Activated CD8-positive, alpha-beta T cell treated with anti-CD3 and anti-CD28 coated beads, Interleukin-2, amount 10 ng/mL, durations not matched to agents 7 days and 5 days (primary cell): ENCODE results near the gene VSTM4. TPM values are rescaled to one million over a fixed set of nuclear protein-coding genes. Genes with fewer than 3 reads are reported as not detected.

Source experiments
- ATAC-seq: fragments of 150-1000 bp; cut with Tn5 transposase; one replicate; pipeline ENCODE4 v1.10.0; 2021; ENCODE audit warnings: moderate library complexity
- CTCF ChIA-PET: fragments of 350-600 bp; sonication (Branson Sonifier 250); formaldehyde crosslinking; loops from one replicate; lab custom pipeline; 2021; ENCODE audit warnings: antibody characterized with exemption; lab: Charles Lee
- POLR2A ChIA-PET: fragments of 350-600 bp; sonication (Branson Sonifier 250); formaldehyde crosslinking; loops from one replicate; lab custom pipeline; 2021; ENCODE audit warnings: antibody characterized with exemption; lab: Charles Lee
- DNase-seq: peaks from one replicate; pipeline ENCODE4 v3.0.0-alpha.2; 2020
- H3K27ac Mint-ChIP-seq: one replicate; pipeline ENCODE4 v1.8.0; 2021; ENCODE audit warnings: mild to moderate bottlenecking, mixed read lengths
- H3K27me3 Mint-ChIP-seq: one replicate; pipeline ENCODE4 v1.8.0; 2021; ENCODE audit warnings: low read depth, mixed read lengths
- H3K36me3 Mint-ChIP-seq: one replicate; pipeline ENCODE4 v1.8.0; 2021; ENCODE audit warnings: low read depth, mixed read lengths
- H3K4me1 Mint-ChIP-seq: one replicate; pipeline ENCODE4 v1.8.0; 2021; ENCODE audit warnings: low read depth, mixed read lengths
- H3K4me3 Mint-ChIP-seq: one replicate; pipeline ENCODE4 v1.8.0; 2021; ENCODE audit warnings: mild to moderate bottlenecking, mixed read lengths
- H3K9me3 Mint-ChIP-seq: one replicate; pipeline ENCODE4 v1.8.0; 2022; ENCODE audit warnings: mixed read lengths; ENCODE audit not compliant: insufficient read depth
- total RNA-seq, 2 experiments: library from RNA; stranded (reverse); gene quantifications; one replicate each; pipeline ENCODE4 v1.2.3, GENCODE V29; 2021

VSTM4 gene
- total RNA-seq, 2 experiments from 2014 or later: not detected

GRCh38 chr10:49054753-49055152 lies 60.6 kb downstream of the VSTM4 start:
- DNase-seq (no peak), ATAC-seq (no peak)
- Mint-ChIP-seq H3K4me1 (no peaks in the 10 kb centered on the region), H3K27ac (no peak overlapping the region), H3K9me3 (no peaks in the 10 kb centered on the region), H3K27me3 (peaks cover 6% of the 10 kb centered on the region), H3K4me3 (no peak overlapping the region), H3K36me3 (no peaks in the 10 kb centered on the region)
- ChIA-PET CTCF (interaction anchor here (0.7 kb wide), 1 partner anchor 30 kb away, joined by 3 read pairs; no protein-coding TSS in a partner anchor), POLR2A (no interaction called here)

GRCh38 chr10:49053998-49054692 lies 61.2 kb downstream of the VSTM4 start:
- no peak overlapping the region for H3K4me3 Mint-ChIP-seq
- no peaks in the 10 kb centered on the region for H3K4me1 Mint-ChIP-seq
- DNase-seq (no peak), ATAC-seq (no peak)
- CTCF ChIA-PET: no interaction called here
- peaks cover 5% of the 10 kb centered on the region for H3K27me3 Mint-ChIP-seq
- H3K27ac Mint-ChIP-seq: no peak overlapping the region
- POLR2A ChIA-PET: no interaction called here
- no peaks in the 10 kb centered on the region for H3K36me3 Mint-ChIP-seq
- no peaks in the 10 kb centered on the region for H3K9me3 Mint-ChIP-seq

- H3K4me1 Mint-ChIP-seq: no peaks in the 10 kb centered on the region
- peaks cover 5% of the 10 kb centered on the region for H3K27me3 Mint-ChIP-seq
- H3K36me3 Mint-ChIP-seq: no peaks in the 10 kb centered on the region
- H3K9me3 Mint-ChIP-seq: no peaks in the 10 kb centered on the region
- H3K4me3 Mint-ChIP-seq: no peak overlapping the region
- H3K27ac Mint-ChIP-seq: no peak overlapping the region
- ChIA-PET POLR2A (no interaction called here), CTCF (no interaction called here)
- ATAC-seq (no peak), DNase-seq (no peak)
These were observed 62.0 kb downstream of the VSTM4 start for GRCh38 chr10:49053053-49053997.

- Mint-ChIP-seq H3K36me3 (no peaks in the 10 kb centered on the region), H3K4me1 (no peaks in the 10 kb centered on the region), H3K9me3 (no peaks in the 10 kb centered on the region), H3K4me3 (no peak overlapping the region), H3K27me3 (peaks cover 5% of the 10 kb centered on the region), H3K27ac (no peak overlapping the region)
- CTCF ChIA-PET: no interaction called here
- POLR2A ChIA-PET: no interaction called here
- ATAC-seq (no peak), DNase-seq (no peak)
These were observed 63.3 kb downstream of the VSTM4 start for GRCh38 chr10:49052069-49052468.

- CTCF ChIA-PET: no interaction called here
- ATAC-seq: no peak
- H3K36me3 Mint-ChIP-seq: no peaks in the 10 kb centered on the region
- H3K4me1 Mint-ChIP-seq: no peaks in the 10 kb centered on the region
- H3K27ac Mint-ChIP-seq: no peak overlapping the region
- no peak overlapping the region for H3K4me3 Mint-ChIP-seq
- H3K27me3 Mint-ChIP-seq: peaks cover 10% of the 10 kb centered on the region
- no peaks in the 10 kb centered on the region for H3K9me3 Mint-ChIP-seq
- no peak for DNase-seq
- POLR2A ChIA-PET: no interaction called here
These were observed 64.4 kb downstream of the VSTM4 start for GRCh38 chr10:49050906-49051305.

GRCh38 chr10:49050366-49050765 lies 65.0 kb downstream of the VSTM4 start:
- H3K9me3 Mint-ChIP-seq: no peaks in the 10 kb centered on the region
- peaks cover 15% of the 10 kb centered on the region for H3K27me3 Mint-ChIP-seq
- H3K4me1 Mint-ChIP-seq: no peaks in the 10 kb centered on the region
- POLR2A ChIA-PET: no interaction called here
- no peak overlapping the region for H3K27ac Mint-ChIP-seq
- no peaks in the 10 kb centered on the region for H3K36me3 Mint-ChIP-seq
- no peak for ATAC-seq
- H3K4me3 Mint-ChIP-seq: no peak overlapping the region
- no peak for DNase-seq
- CTCF ChIA-PET: no interaction called here

- Mint-ChIP-seq H3K4me3 (no peak overlapping the region), H3K27ac (no peak overlapping the region), H3K9me3 (no peaks in the 10 kb centered on the region), H3K27me3 (peaks cover 16% of the 10 kb centered on the region), H3K36me3 (no peaks in the 10 kb centered on the region), H3K4me1 (no peaks in the 10 kb centered on the region)
- ChIA-PET POLR2A (interaction anchor here (0.6 kb wide), 1 partner anchor 11 kb away, joined by 3 read pairs; no protein-coding TSS in a partner anchor), CTCF (no interaction called here)
- no peak for ATAC-seq
- DNase-seq: no peak
These were observed 65.7 kb downstream of the VSTM4 start for GRCh38 chr10:49049660-49050059.

GRCh38 chr10:49047128-49047639 lies 68.1 kb downstream of the VSTM4 start:
- ATAC-seq (no peak), DNase-seq (no peak)
- no peak overlapping the region for H3K4me3 Mint-ChIP-seq
- H3K27me3 Mint-ChIP-seq: peaks cover 25% of the 10 kb centered on the region
- H3K36me3 Mint-ChIP-seq: no peaks in the 10 kb centered on the region
- CTCF ChIA-PET: no interaction called here
- no peak overlapping the region for H3K27ac Mint-ChIP-seq
- H3K4me1 Mint-ChIP-seq: no peaks in the 10 kb centered on the region
- H3K9me3 Mint-ChIP-seq: no peaks in the 10 kb centered on the region
- POLR2A ChIA-PET: no interaction called here

- ATAC-seq: no peak
- Mint-ChIP-seq H3K36me3 (no peaks in the 10 kb centered on the region), H3K9me3 (no peaks in the 10 kb centered on the region), H3K4me1 (no peaks in the 10 kb centered on the region), H3K27ac (no peak overlapping the region), H3K4me3 (no peak overlapping the region), H3K27me3 (peaks cover 22% of the 10 kb centered on the region)
- no peak for DNase-seq
- ChIA-PET CTCF (no interaction called here), POLR2A (no interaction called here)
These were observed 70.8 kb downstream of the VSTM4 start for GRCh38 chr10:49044293-49045193.

GRCh38 chr10:49040601-49041000 lies 74.7 kb downstream of the VSTM4 start:
- Mint-ChIP-seq H3K9me3 (no peaks in the 10 kb centered on the region), H3K4me1 (no peaks in the 10 kb centered on the region), H3K36me3 (no peaks in the 10 kb centered on the region), H3K27me3 (peaks cover 13% of the 10 kb centered on the region), H3K27ac (no peak overlapping the region), H3K4me3 (no peak overlapping the region)
- DNase-seq (no peak), ATAC-seq (no peak)
- ChIA-PET CTCF (no interaction called here), POLR2A (no interaction called here)

- DNase-seq: no peak
- peaks cover 10% of the 10 kb centered on the region for H3K27me3 Mint-ChIP-seq
- H3K9me3 Mint-ChIP-seq: no peaks in the 10 kb centered on the region
- CTCF ChIA-PET: no interaction called here
- POLR2A ChIA-PET: no interaction called here
- no peak for ATAC-seq
- H3K27ac Mint-ChIP-seq: no peak overlapping the region
- H3K4me1 Mint-ChIP-seq: no peaks in the 10 kb centered on the region
- H3K36me3 Mint-ChIP-seq: no peaks in the 10 kb centered on the region
- H3K4me3 Mint-ChIP-seq: no peak overlapping the region
These were observed 75.9 kb downstream of the VSTM4 start for GRCh38 chr10:49039409-49039808.
